ENCODE measurements around the gene IL15. TPM values are rescaled to one million over a fixed set of nuclear protein-coding genes. Genes with fewer than 3 reads are reported as not detected.

Gene IL15
- total RNA-seq, 6 donors from 2014 or later, result 2.1 to 12.1 (median 7.4) TPM

DNA sequence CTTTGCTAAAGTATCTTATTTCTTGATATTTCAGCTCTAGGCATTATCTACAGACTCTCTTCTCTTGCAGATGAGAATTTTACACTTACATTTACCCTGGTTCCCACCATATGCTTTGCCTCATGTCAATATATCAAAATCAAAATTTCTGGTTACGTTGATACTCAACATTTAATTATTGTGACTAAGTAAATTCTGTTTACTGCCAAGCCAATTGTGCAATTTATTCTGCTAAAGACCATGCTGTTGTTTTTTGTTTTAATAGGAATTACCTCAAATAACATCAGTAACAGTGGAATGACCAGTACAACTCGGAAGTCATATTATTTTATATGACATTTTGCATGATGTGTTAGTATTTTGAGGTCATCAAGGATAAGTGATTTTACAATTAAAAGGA lies 125.5 kb downstream of the IL15 start:
- no peak overlapping the region for H3K4me3 ChIP-seq
- TF ChIP-seq, protein P1, sequence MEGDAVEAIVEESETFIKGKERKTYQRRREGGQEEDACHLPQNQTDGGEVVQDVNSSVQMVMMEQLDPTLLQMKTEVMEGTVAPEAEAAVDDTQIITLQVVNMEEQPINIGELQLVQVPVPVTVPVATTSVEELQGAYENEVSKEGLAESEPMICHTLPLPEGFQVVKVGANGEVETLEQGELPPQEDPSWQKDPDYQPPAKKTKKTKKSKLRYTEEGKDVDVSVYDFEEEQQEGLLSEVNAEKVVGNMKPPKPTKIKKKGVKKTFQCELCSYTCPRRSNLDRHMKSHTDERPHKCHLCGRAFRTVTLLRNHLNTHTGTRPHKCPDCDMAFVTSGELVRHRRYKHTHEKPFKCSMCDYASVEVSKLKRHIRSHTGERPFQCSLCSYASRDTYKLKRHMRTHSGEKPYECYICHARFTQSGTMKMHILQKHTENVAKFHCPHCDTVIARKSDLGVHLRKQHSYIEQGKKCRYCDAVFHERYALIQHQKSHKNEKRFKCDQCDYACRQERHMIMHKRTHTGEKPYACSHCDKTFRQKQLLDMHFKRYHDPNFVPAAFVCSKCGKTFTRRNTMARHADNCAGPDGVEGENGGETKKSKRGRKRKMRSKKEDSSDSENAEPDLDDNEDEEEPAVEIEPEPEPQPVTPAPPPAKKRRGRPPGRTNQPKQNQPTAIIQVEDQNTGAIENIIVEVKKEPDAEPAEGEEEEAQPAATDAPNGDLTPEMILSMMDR (IDR thresholded peaks at IDR 0.05), result no peak
- TF ChIP-seq EP300 (IDR thresholded peaks at IDR 0.05), result no peak
- TF ChIP-seq POLR2A (IDR thresholded peaks at IDR 0.05), result no peak
- TF ChIP-seq POLR2AphosphoS5 (IDR thresholded peaks at IDR 0.05), result no peak
- H3K9me3 ChIP-seq, result no peaks in the 10 kb centered on the region
- no peak for ATAC-seq (ENCODE audit: low FRiP score in 2 of 2)
- no peak overlapping the region for H3K27ac ChIP-seq
- H3K27me3 ChIP-seq, result no peaks in the 10 kb centered on the region
- no peaks in the 10 kb centered on the region for H3K36me3 ChIP-seq
- WGBS, 2 donors, result 79 to 80% methylated on average over 2 of the region's 2 CpGs
- no peaks in the 10 kb centered on the region for H3K4me1 ChIP-seq
- no peak for DNase-seq

DNA sequence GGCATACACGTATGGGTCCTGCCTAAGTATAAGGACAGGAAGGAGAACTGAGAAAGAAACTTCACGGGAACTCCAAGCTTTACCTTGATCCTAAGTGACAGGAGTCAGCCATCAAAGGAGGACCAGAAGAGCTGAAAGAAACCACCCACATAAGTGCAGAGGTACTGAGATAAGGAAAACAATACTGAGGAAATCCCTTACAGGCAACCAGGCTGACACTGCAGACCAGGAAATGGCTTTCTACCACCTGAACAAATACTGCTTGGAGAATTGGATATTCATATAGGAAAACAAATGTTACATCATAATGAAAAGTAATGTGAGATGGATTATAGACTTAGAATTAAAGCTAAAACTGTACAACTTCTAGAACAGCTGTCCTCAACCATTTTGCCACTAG lies 127.0 kb downstream of the IL15 start:
- Histone ChIP-seq H3K4me1 (no peaks in the 10 kb centered on the region), H3K36me3 (no peaks in the 10 kb centered on the region), H3K27ac (no peak overlapping the region), H3K9me3 (no peaks in the 10 kb centered on the region), H3K27me3 (no peaks in the 10 kb centered on the region), H3K4me3 (no peak overlapping the region)
- TF ChIP-seq, protein P1 (IDR thresholded peaks at IDR 0.05), result no peak
- no peak for TF ChIP-seq EP300 (IDR thresholded peaks at IDR 0.05)
- no peak for TF ChIP-seq POLR2AphosphoS5 (IDR thresholded peaks at IDR 0.05)
- no peak for TF ChIP-seq POLR2A (IDR thresholded peaks at IDR 0.05)
- DNase-seq, result no peak
- no peak for ATAC-seq (ENCODE audit: low FRiP score in 2 of 2)
- 64 to 67% methylated on average over 2 of the region's 2 CpGs for WGBS, 2 donors

DNA sequence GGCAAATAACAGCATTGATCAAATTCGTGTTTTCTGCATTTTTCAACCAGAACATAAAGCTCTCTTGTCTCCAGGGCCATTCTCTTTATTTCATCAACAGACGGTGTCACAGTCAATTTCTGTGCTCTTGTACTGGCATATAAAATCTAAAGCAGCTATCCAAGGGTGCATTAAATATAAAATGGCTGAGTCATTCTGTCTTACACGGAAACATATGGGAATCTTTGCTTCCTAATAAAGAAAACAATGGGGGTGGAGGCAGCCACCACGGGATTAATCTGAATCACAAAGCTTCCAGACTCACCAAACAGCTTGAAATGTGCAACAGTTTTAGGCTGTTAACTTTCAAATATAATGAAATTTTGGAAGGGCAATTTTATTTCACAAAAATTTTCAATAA lies 132.6 kb downstream of the IL15 start:
- Histone ChIP-seq H3K27ac (no peak overlapping the region), H3K4me1 (no peaks in the 10 kb centered on the region), H3K36me3 (no peaks in the 10 kb centered on the region), H3K9me3 (no peaks in the 10 kb centered on the region), H3K4me3 (no peak overlapping the region), H3K27me3 (no peaks in the 10 kb centered on the region)
- ATAC-seq (ENCODE audit: low FRiP score in 2 of 2) (no peak), DNase-seq (no peak)
- TF ChIP-seq, protein P1 (IDR thresholded peaks at IDR 0.05), result no peak
- TF ChIP-seq EP300 (IDR thresholded peaks at IDR 0.05) (no peak), POLR2AphosphoS5 (IDR thresholded peaks at IDR 0.05) (no peak), POLR2A (IDR thresholded peaks at IDR 0.05) (no peak)
- WGBS, 2 donors, result 45 to 50% methylated on average over 4 of the region's 4 CpGs

DNA sequence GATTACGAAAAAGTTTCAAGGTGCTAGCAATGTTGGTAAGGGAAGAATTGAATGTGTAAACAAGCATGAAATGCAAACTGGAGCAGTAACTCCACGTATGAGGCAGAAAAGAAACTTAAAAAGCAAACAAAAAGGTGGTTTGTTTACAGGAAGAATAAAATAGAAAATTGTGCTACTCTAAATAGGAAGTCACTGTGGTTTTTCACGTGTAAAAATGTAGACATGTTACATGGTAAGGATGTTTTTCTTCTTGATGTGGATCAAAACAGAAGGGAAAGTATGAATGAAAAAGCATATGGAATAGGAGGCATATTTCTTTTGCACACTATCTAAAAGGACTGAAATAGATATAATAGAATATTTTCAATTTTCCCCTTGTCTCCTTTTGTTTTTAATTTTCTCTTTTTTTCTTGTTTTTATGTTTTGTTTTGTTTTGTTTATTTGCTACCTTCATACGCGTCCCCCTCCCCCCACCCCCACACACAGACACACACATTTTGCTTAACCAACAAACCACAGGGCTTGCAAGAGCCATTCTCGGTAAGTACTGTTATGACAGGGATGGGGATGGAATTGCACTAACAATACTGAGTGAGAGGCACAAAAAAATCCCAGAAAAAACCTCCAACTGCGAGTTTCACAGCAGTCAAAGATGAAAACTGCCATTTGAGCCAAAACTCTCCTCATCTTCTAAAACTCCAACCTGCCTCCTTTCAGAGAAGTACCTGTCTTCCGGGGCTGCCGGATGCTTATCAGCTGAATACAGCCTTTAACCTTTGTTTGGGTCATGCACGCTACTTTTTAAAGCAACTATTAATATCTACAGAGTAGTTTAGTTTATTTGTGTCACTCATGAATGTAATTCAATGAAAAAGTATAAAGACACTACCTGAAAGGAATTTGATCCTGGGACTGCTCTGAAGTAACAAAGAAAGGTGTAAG lies 135.8 kb downstream of the IL15 start:
- H3K4me3 ChIP-seq, result no peak overlapping the region

More for the DNA sequence above, 135.8 kb downstream of the IL15 start:
- DNase-seq (no peak), ATAC-seq (ENCODE audit: low FRiP score in 2 of 2) (no peak)
- no peaks in the 10 kb centered on the region for H3K9me3 ChIP-seq
- H3K36me3 ChIP-seq, result no peaks in the 10 kb centered on the region
- no peak overlapping the region for H3K27ac ChIP-seq
- no peaks in the 10 kb centered on the region for H3K27me3 ChIP-seq
- H3K4me1 ChIP-seq, result no peaks in the 10 kb centered on the region
- 45 to 46% methylated on average over 10 of the region's 10 CpGs for WGBS, 2 donors
- TF ChIP-seq EP300 (IDR thresholded peaks at IDR 0.05) (no peak), POLR2A (IDR thresholded peaks at IDR 0.05) (no peak), POLR2AphosphoS5 (IDR thresholded peaks at IDR 0.05) (no peak)
- TF ChIP-seq, protein P1 (IDR thresholded peaks at IDR 0.05), result no peak
